Measurements from ENCODE around the gene C19orf67.
A peak's percentile ranks its signal among the peaks of the same experiment; 100 is the strongest.
"Not testable (repeated sequence)": the region's sequence is repeated elsewhere in the genome, so short reads cannot be mapped to it uniquely, and the experiment has no call there.

The C19orf67 gene

DNA sequence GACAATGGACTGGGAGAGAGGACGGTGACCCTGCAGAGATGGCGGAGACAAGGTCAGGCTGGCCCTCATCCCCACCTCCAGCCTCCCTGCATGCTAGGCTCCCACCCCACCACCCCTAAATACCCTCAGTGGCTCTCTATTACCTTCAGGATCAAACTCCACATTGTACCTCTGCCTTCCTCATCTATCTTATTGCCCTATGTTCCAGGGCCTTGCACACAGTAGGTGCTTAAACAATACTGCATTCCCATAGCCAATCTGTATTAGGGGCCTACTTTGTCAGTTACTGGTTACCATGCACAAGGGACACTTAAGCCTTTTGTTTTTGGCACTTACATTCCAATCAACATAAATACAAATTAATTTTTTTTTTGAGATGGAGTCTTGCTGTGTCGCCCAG lies 30.2 kb downstream of the C19orf67 start:
- DNase-seq: no peak

DNA sequence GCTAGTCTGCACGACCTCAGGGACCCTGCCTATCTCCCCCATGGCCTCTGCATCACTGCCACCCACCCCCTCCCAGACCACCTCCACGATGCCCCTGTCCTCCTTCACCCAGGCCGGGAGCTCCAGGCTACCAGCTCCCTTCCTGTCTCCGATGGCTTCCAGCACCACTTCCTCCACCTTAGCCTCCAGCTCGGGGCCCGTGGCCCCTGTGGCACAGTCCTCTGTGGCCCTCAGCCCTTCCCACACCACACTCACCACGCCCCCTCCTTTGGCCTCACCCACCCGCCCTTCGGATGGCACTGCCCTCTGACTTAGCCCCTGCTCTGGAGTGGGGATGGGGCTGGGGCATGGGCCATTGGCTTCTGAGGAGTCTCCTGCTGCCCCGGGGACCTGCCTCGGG lies 30.9 kb downstream of the C19orf67 start:
- DNase-seq: no peak

GRCh38 chr19:14054099-14054498 lies 31.5 kb downstream of the C19orf67 start:
- DNase-seq: no peak

DNA sequence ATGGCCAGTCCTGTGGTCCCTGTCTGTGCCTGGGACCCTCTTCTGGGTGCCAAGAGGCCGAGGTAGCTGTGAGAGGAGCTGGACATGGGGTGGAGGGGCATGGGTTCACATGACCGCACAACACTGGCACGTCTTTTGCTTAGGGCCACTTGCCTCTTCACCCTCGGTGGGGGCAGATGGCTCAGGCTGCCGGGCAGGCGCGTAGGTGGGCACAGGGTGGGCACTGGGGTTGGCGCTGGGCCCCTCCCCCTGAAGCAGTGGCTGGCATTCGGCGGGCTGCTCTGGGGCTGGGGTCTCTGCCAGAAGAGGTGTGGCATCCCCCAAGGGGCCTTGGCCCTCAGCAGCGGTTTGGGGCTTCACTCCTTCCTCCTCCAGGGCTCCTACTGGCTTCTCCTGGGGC lies 32.1 kb downstream of the C19orf67 start:
- DNase-seq: no peak

DNA sequence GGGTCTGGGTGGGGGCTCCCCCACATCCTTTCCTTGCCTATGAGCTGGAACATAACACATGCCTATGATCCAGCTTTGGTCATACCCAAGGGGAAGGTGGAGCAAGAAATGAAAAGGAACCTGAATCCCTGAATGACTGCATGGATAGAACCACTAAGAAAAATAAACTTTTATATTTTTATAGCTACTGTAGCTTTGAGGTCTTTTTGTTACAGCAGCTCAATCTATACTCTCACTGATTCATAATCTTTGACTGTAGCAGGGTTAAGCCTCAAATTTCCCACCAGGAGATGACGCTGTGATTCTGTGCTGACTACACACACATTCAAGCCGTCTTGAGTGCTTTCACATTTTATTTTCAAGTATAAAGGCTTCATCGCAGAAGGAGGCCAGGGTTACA lies 32.6 kb downstream of the C19orf67 start:
- DNase-seq: no peak

DNA sequence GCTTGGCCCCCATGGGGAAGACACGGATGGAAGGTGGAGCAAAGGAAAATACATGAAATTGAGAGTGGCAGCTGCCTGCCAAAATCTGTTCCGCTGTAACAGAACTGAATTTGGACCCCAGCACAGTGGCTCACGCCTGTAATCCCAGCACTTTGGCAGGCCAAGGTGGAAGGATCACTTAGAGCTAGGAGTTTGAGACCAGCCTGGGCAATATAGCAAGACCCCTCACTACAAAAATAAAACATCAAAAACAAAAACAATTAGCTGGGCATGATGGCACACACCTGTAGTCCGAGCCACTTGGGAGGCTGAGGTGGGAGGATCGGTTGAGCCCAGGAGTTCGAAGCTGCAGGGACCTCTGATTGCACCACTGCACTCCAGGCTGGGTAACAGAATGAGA lies 33.1 kb downstream of the C19orf67 start:
- no peak for DNase-seq

DNA sequence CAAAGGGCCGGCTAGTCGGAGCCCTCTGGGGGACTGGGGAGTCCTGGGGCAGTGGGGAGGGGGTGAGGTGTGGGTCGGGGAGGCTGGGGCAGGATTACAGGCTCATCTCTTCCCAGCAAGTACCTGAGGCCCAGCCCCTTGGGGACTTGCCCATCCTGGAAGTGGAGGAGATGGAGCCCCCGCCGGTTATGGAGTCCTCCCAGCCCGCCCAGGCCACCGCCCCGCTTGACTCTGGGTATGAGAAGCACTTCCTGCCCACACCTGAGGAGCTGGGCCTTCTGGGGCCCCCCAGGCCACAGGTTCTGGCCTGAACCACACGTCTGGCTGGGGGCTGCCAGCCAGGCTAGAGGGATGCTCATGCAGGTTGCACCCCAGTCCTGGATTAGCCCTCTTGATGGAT lies 33.6 kb downstream of the C19orf67 start:
- DNase-seq: no peak

GRCh38 chr19:14050961-14051360 lies 34.6 kb downstream of the C19orf67 start:
- not testable (repeated sequence) for DNase-seq

GRCh38 chr19:14050512-14050911 lies 35.1 kb downstream of the C19orf67 start:
- DNase-seq: no peak

- DNase-seq: peak; percentile 74
Observed at GRCh38 chr19:14048443-14049153, 37.0 kb downstream of the C19orf67 start.

DNA sequence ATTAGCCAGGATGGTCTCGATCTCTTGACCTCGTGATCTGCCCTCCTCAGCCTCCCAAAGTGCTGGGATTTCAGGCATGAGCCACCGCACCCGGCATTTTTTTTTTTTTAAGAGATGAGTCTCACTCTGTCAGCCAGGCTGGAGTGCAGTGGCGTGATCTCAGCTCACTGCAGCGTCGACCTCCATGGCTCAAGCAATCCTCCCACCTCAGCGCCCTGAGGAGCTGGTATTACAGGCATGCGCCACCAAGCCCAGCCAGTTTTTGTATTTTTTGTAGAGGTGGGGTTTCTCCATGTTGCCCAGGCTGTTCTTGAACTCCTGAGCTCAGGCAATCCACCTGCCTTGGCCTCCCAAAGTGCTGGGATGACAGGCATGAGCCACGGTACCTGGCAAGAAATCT lies 37.7 kb downstream of the C19orf67 start:
- DNase-seq: not testable (repeated sequence)

DNA sequence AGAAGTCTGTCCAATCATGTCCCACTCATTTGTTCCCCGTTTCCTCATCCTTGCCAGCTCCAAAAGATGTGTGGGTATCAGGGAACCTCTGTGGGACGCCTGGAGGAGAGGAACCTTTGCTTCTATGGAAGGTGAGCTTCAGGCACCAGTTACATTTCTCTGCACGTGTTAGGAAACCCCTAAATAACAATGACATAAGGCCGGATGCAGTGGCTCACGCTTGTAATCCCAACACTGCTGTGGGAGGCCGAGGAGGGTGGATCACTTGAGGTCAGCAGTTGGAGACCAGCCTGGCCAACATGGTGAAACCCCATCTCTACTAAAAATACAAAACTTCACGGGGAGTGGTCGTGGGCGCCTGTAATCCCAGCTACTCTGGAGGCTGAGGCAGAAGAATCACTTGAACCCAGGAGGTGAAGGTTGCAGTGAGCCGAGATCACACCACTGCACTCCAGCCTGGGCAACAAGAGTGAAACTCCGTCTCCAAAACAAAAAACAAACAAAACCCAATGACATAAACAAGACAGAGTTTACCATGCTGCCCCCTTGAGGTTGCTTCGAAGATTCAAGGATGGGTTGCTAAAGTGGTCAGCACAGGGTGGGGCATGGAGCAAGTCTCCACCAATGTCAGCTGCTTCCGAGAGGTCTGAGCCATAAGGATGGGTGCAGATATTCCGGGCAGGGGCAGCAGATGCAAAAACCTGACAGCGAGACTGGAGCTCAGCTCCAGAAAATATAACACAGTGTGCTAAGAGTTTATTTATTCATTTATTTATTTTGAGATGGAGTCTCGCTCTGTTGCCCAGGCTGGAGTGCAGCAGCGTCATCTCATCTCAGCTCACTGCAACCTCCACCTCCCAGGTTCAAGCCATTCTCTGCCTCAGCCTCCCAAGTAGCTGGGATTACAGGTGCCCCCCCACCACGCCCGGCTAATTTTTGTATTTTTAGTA lies 42.6 kb downstream of the C19orf67 start:
- DNase-seq: peak; percentile 64

DNA sequence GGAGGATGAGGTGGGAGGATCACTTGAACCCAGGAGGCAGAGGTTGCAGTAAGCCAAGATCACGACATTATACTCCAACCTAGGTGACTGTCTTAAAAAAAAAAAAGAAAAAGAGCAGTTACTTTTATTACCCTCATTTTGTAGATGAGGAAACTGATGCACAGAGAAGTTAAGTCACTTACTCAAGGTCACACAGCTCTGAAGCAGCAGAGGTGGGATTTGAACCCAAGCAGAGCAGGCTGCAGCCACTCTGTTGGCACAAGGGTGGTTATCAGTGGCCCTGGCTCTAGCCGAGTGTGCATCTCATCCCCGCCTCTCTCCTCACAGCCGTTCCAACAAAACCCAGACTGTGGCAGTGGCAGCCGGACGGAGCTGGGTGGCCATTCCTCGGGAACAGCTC lies 46.4 kb downstream of the C19orf67 start:
- no peak for DNase-seq

- no peak for DNase-seq
Observed at GRCh38 chr19:14035706-14036105, 49.9 kb downstream of the C19orf67 start.

DNA sequence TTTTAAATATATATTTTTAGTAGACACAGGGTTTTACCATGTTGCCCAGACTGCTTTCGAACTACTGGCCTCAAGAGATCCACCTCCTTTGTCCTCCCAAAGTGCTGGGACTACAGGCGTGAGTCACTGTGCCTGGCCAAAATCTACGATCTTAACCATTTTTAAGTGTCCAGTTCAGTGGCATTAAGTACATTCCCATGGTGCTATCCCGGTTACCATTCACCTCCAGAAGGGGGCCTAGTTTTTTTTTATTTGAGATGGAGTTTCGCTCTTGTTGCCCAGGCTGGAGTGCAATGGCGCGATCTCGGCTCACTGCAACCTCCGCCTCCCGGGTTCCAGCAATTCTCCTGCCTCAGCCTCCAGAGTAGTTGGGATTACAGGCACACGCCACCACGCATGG lies 50.4 kb downstream of the C19orf67 start:
- DNase-seq: not testable (repeated sequence)

- no peak for DNase-seq
Observed at GRCh38 chr19:14033946-14034345, 51.6 kb downstream of the C19orf67 start.

DNA sequence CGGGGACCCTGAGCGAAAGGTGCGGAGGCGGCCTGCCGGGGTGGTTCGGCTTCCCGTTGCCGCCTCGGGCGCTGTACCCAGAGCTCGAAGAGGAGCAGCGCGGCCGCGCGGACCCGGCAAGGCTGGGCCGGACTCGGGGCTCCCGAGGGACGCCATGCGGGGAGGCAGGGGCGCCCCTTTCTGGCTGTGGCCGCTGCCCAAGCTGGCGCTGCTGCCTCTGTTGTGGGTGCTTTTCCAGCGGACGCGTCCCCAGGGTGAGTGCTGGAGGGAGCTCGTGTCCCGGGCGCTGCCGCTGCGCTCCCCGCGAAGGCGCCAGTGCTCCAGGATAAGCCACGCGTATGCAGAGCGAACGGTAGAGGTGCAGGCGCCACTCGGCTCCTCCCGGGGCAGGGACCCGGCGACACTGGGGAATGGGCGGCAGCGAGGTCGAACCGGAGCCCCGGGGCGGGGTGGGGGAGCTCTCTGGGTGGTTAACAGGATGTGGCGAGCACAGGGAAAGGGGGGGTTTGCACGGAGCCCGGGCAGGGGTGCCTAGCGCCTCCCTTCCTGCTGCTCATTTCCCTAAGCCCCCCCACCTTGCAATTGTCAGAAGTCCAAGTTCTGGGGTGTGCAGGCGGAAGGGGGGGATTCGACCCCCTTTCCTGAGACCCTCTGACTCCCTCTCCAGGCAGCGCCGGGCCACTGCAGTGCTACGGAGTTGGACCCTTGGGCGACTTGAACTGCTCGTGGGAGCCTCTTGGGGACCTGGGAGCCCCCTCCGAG lies 53.7 kb downstream of the C19orf67 start, which contains the start of gene IL27RA:
Gene IL27RA (plus strand): TSS at position 44 of the 762 bp plus-strand sequence. CDS start 111 bp downstream, at position 155.
- DNase-seq: peak; percentile 84

All from CD4-positive, alpha-beta T cell treated with Interleukin-15 for 1 hour (primary cell).